Heart left ventricle (tissue), 16 donors: ENCODE data around the gene NPHP4. TPM values are rescaled to one million over a fixed set of nuclear protein-coding genes. Genes with fewer than 3 reads are reported as not detected.
A peak's percentile ranks its signal among the peaks of the same experiment; 100 is the strongest.
"Not testable (repeated sequence)": the region's sequence is repeated elsewhere in the genome, so short reads cannot be mapped to it uniquely, and the experiment has no call there.

ENCODE experiments used
- ATAC-seq, 4 donors: fragments of 200-7000 bp; cut with Tn5 transposase; one replicate each; pipeline ENCODE4 v1.9.1; 2020 to 2022; ENCODE audit warnings: moderate library complexity in 4 of 4, mild to moderate bottlenecking in 3 of 4, moderate number of reproducible peaks in 1 of 4
- DNase-seq, 5 donors: peaks; one replicate each; pipeline ENCODE4 v3.0.0-alpha.2; 2020
- H3K27ac ChIP-seq, 12 donors: fragments of 200-600 bp; sonication (generic) in 4 of 12; one replicate each; pipeline versions ENCODE4 v1.5.0 to v1.8.0; 2016 to 2022; ENCODE audit warnings: mild to moderate bottlenecking in 2 of 12
- H3K27me3 ChIP-seq, 9 donors: fragments of 200-600 bp; sonication (generic) in 2 of 9; one replicate each; pipeline versions ENCODE4 v1.5.1 to v1.8.0; 2016 to 2022; ENCODE audit warnings: mild to moderate bottlenecking in 3 of 9
- H3K36me3 ChIP-seq, 9 donors: fragments of 200-600 bp; sonication (generic) in 2 of 9; one replicate each; pipeline versions ENCODE4 v1.5.0 to v1.8.0; 2018 to 2022; ENCODE audit warnings: mild to moderate bottlenecking in 2 of 9
- H3K4me1 ChIP-seq, 12 donors: fragments of 200-600 bp; sonication (generic) in 4 of 12; one replicate each; pipeline versions ENCODE4 v1.5.0 to v1.8.0; 2016 to 2022; ENCODE audit warnings: mild to moderate bottlenecking in 3 of 12
- H3K4me3 ChIP-seq, 12 donors: fragments of 200-600 bp; sonication (generic) in 4 of 12; one replicate each; pipeline versions ENCODE4 v1.5.0 to v1.8.0; 2017 to 2022; ENCODE audit warnings: mild to moderate bottlenecking in 9 of 12, moderate library complexity in 4 of 12
- H3K9me3 ChIP-seq, 12 donors: fragments of 200-600 bp; sonication (generic) in 4 of 12; one replicate each; pipeline versions ENCODE4 v1.5.0 to v1.8.0; 2016 to 2022; ENCODE audit warnings: mild to moderate bottlenecking in 1 of 12
- POLR2A ChIP-seq, 2 donors: fragments of 450-650 bp; IDR thresholded peaks; one replicate each; pipeline ENCODE4 v1.6.1; 2017; ENCODE audit warnings: antibody characterized with exemption in 2 of 2, mild to moderate bottlenecking in 2 of 2, moderate library complexity in 2 of 2
- WGBS, 4 donors: extraction: QIAGEN DNeasy Blood & Tissue Kit in 2 of 4; methylation state at CpG; one replicate each; pipeline versions ENCODE4 v1.1.5 to v1.1.7; 2013 to 2018; 5-methylcytosine and 5-hydroxymethylcytosine counted together
- intact Hi-C, 10 donors: fragments of 100-400 bp; cut with DNase I; formaldehyde crosslinking; loops; one replicate each; pipeline versions ENCODE4 v1.11.1 to v1.14.2; 2022
- polyA plus RNA-seq, 2 donors: library from polyadenylated mRNA; stranded (reverse); fragments of 200-250 nt; gene quantifications; one replicate each; pipeline ENCODE4 v1.2.3, GENCODE V29; 2013
- total RNA-seq, 9 donors: library from RNA; depleted of rRNA in 2 of 9; stranded (reverse); fragments of >200 nt in 2 of 9; fragmentation: NEBNext Ultra II Directional in 3 of 9; extraction: Animal tissue kit (Norgen Biotek cat#: 25700) in 3 of 9; gene quantifications; one replicate each; pipeline versions ENCODE4 v1.1.0 to v1.2.4, GENCODE V29; 2016 to 2023
- TF ChIP-seq, protein P1 (sequence below), 12 donors: fragments of 200-600 bp; sonication (generic) in 4 of 12; IDR thresholded peaks; one replicate each; pipeline versions ENCODE4 v1.5.0 to v1.8.0; 2018 to 2022; ENCODE audit warnings: antibody characterized with exemption in 12 of 12, mild to moderate bottlenecking in 5 of 12
- donor health status: ischemic (EF 13 %, LVEDD 7.1; RV severe dilation, severe dysfunction).
- donor health status: healthy with polysubstance abuse.
- donor health status: DM: no; HTN: yes; CAD: no.
- donor health status: DM: no; HTN: no; CAD: no.
- donor health status: ischemic (EF 25% LVEDD 6.9; RV normal size, moderate dysfunction).
- donor health status: ischemic (EF 25% LVEDD 5.7; RV mildly dilated, moderate dysfunction).
- donor health status: healthy.
- donor health status: DM: yes; HTN: yes; CAD: no.
- donor health status: ischemic (EF 35%, LVEDD 5.7; RV mildly dilated, moderate dysfunction).
- donor health status: nonischemic (EF 11% LVEDD 7.7; RV severe dilation, severe dysfunction).
- donor health status: DM: yes; HTN: yes; CAD: no.
- donor health status: PGD.
- donor health status: ischemic (EF 29% LVEDD 5.4; RV normal size, mild dysfunction).
- donor health status: nonischemic (EF 23%, LVEDD 6.1; RV moderate dilation, normal function).

The NPHP4 gene
- total and polyA plus RNA-seq, 11 donors: 2.1 to 6.3 (median 3.1) TPM

DNA sequence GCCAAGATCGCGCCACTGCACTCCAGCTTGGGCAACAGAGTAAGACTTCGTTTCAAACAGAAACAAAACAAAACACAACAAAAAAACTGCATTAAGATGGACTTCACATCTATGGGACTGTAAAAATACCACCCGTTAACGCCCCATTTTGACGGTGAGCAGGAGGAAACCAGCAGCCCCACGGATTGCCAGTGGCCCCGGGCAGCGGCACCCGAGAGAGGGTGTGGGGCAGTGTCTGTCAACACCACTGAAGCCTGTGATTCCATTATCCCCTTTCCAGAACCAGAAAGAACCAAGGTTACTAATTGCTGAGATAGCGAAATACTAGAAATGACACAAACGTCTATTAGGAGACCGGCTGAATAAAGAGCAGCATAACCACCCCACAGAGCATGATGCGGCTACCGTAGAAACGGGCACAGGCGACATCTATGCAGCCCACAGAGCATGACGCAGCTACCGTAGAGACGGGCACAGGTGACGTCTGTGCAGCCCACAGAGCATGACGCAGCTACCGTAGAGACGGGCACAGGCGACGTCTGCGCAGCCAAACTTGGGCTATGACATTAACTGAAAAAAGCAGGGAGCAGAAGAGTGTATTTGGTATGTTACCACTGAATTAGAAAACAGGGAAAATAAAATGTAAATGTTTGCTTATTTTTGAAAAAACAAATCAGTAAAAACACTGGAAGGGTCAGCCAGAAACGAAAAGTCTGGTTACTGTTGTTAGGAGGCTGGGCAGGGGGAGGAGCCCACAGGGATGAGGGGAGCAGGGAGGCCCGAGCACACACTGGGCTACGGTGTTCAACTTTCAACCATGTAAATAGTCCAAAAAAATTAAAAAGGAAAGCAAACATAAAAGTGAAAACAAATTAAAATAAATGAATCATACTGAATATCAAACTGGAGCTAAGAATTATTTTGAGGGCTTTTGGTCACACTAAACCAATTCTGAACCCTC, 96.5 kb downstream of the NPHP4 start:
- 89 to 93% (median 91%) methylated on average over 30 of the region's 30 CpGs for WGBS, 4 donors
- intact Hi-C loops: no loop called here
- H3K27ac ChIP-seq: no peak overlapping the region
- peaks cover 0 to 3% (median 0%) of the 10 kb centered on the region in 12 donors for H3K9me3 ChIP-seq
- no peak for TF ChIP-seq POLR2A (IDR thresholded peaks at IDR 0.05)
- TF ChIP-seq, protein P1, sequence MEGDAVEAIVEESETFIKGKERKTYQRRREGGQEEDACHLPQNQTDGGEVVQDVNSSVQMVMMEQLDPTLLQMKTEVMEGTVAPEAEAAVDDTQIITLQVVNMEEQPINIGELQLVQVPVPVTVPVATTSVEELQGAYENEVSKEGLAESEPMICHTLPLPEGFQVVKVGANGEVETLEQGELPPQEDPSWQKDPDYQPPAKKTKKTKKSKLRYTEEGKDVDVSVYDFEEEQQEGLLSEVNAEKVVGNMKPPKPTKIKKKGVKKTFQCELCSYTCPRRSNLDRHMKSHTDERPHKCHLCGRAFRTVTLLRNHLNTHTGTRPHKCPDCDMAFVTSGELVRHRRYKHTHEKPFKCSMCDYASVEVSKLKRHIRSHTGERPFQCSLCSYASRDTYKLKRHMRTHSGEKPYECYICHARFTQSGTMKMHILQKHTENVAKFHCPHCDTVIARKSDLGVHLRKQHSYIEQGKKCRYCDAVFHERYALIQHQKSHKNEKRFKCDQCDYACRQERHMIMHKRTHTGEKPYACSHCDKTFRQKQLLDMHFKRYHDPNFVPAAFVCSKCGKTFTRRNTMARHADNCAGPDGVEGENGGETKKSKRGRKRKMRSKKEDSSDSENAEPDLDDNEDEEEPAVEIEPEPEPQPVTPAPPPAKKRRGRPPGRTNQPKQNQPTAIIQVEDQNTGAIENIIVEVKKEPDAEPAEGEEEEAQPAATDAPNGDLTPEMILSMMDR (IDR thresholded peaks at IDR 0.05): no peak
- H3K36me3 ChIP-seq: peaks cover 0 to 26% (median 7%) of the 10 kb centered on the region in 9 donors
- H3K27me3 ChIP-seq: no peaks in the 10 kb centered on the region
- DNase-seq (peak in 2 of 5 donors; percentile 9 to 20), ATAC-seq (no peak)
- no peaks in the 10 kb centered on the region for H3K4me1 ChIP-seq
- H3K4me3 ChIP-seq: no peak overlapping the region

DNA sequence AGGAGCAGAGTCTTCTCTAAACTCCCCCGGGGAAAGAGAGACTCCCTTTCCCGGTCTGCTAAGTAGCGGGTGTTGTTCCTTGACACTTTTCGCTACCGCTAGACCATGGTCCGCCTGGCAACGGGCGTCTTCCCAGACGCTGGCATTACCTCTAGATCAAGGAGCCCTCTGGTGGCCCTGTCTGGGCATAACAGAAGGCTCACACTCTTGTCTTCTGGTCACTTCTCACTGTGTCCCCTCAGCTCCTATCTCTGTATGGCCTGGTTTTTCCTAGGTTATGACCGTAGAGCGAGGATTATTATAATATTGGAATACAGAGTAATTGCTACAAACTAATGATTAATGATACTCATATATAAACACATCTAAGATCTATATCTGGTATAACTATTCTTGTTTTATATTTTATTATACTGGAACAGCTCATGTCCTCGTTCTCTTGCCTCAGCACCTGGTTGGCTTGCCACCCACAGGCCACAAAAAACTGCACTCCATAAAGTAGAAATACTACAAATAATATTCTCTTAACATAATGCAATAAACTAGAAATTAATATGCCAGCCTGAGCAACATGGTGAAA, 98.4 kb downstream of the NPHP4 start:
- WGBS, 4 donors: 82 to 94% (median 90%) methylated on average over 12 of the region's 12 CpGs
- peak in 2 of 5 donors; percentile 14 to 19 for DNase-seq

DNA sequence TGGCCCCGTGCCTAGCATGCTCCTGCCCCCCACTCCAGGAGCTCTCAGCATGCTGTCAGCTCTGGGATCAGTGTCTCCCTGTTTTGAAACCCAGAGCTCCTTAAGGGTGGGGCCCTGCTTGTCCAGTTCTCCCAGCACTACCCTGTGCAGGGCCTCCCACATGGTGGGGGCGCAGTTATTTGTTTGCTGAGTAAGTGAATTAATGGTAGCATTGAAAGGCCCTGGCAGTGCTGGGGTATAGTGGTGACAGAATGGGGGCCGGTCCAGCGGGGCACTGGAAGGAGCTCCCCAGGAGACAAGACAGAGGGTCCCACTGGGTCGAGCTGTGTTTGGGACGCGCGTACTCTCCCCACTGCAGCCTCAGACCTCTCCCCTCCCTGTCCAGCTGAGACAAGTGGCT, 99.9 kb downstream of the NPHP4 start:
- peaks cover 0 to 3% (median 0%) of the 10 kb centered on the region in 12 donors for H3K9me3 ChIP-seq
- H3K36me3 ChIP-seq: peaks cover 0 to 21% (median 5%) of the 10 kb centered on the region in 9 donors
- no peaks in the 10 kb centered on the region for H3K4me1 ChIP-seq
- TF ChIP-seq POLR2A (IDR thresholded peaks at IDR 0.05): no peak
- TF ChIP-seq, protein P1 (IDR thresholded peaks at IDR 0.05): no peak
- WGBS, 4 donors: 88 to 96% (median 93%) methylated on average over 7 to 8 of the region's 8 CpGs
- intact Hi-C loops: no loop called here
- no peak overlapping the region for H3K4me3 ChIP-seq
- no peaks in the 10 kb centered on the region for H3K27me3 ChIP-seq
- H3K27ac ChIP-seq: no peak overlapping the region
- DNase-seq (no peak), ATAC-seq (no peak)

More for the DNA sequence above, 98.4 kb downstream of the NPHP4 start:
- peaks cover 0 to 24% (median 8%) of the 10 kb centered on the region in 9 donors for H3K36me3 ChIP-seq
- H3K27me3 ChIP-seq, H3K4me3 ChIP-seq, intact Hi-C loops, H3K4me1 ChIP-seq, H3K9me3 ChIP-seq, H3K27ac ChIP-seq, ATAC-seq: not testable (repeated sequence)
- TF ChIP-seq, protein P1 (IDR thresholded peaks at IDR 0.05): peak in 6 of 12 donors; percentile 14 to 33 (median 22)

DNA sequence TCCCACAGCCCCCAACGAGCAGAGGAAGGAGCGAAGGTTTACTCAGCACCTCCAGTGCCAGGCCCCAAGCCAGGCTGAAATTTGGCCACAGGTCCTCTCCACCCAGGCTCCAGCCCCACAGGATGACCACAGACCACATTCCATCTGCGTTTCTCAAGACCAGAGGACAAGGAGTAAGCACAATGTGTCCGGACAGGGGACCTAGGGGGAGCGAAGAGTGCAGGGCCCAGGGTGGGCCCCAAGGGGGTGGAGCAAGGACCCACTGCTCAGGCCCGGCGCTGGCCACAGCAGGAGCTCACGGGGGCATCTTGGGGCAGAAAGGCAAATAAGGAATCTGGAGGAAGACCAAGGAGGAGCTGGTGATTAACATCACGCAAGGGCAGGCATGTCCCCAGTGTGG, 100.5 kb downstream of the NPHP4 start:
- Histone ChIP-seq H3K4me1 (no peaks in the 10 kb centered on the region), H3K9me3 (peaks cover 0 to 3% (median 0%) of the 10 kb centered on the region in 12 donors), H3K36me3 (peaks cover 0 to 19% (median 1%) of the 10 kb centered on the region in 9 donors), H3K27ac (no peak overlapping the region), H3K4me3 (no peak overlapping the region), H3K27me3 (no peaks in the 10 kb centered on the region)
- no peak for ATAC-seq
- peak in 2 of 5 donors; percentile 11 to 50 for DNase-seq
- intact Hi-C loops: no loop called here
- TF ChIP-seq, protein P1 (IDR thresholded peaks at IDR 0.05): no peak
- TF ChIP-seq POLR2A (IDR thresholded peaks at IDR 0.05): no peak
- 91 to 92% (median 91%) methylated on average over 9 of the region's 9 CpGs for WGBS, 4 donors
